KMS-11 (cell line): ENCODE measurements around the gene SH3BP4.
"Not testable (repeated sequence)": the region's sequence is repeated elsewhere in the genome, so short reads cannot be mapped to it uniquely, and the experiment has no call there.

Experiments
- H2AFZ ChIP-seq: fragments of 200-600 bp; sonication (generic); 2 replicates; pipeline ENCODE4 v1.6.1; 2016; ENCODE audit warnings: antibody characterized with exemption, mixed run types, low read depth
- H3K27ac ChIP-seq: fragments of 200-600 bp; sonication (generic); 2 replicates; pipeline ENCODE4 v1.6.1; 2016; ENCODE audit warnings: mild to moderate bottlenecking, mixed run types
- H3K27me3 ChIP-seq: fragments of 200-600 bp; sonication (generic); 2 replicates; pipeline ENCODE4 v1.6.1; 2017; ENCODE audit warnings: mild to moderate bottlenecking, low read depth, mixed run types, moderate library complexity; ENCODE audit not compliant: insufficient read depth
- H3K36me3 ChIP-seq: fragments of 200-600 bp; sonication (generic); 2 replicates; pipeline ENCODE4 v1.6.1; 2017; ENCODE audit warnings: mild to moderate bottlenecking, mixed run types; ENCODE audit not compliant: insufficient read depth
- H3K4me1 ChIP-seq: fragments of 200-600 bp; sonication (generic); 2 replicates; pipeline ENCODE4 v1.6.1; 2016; ENCODE audit warnings: mild to moderate bottlenecking, low read depth, mixed run types; ENCODE audit not compliant: poor library complexity, severe bottlenecking
- H3K4me2 ChIP-seq: fragments of 200-600 bp; sonication (generic); 2 replicates; pipeline ENCODE4 v1.7.0; 2016; ENCODE audit warnings: mild to moderate bottlenecking, mixed run types
- H3K4me3 ChIP-seq: fragments of 200-600 bp; sonication (generic); IDR thresholded peaks from 2 replicates; pipeline ENCODE4 v1.6.1; 2017; ENCODE audit warnings: low read depth, low read length, mixed read lengths; ENCODE audit not compliant: insufficient read depth
- H3K79me2 ChIP-seq: fragments of 200-600 bp; sonication (generic); 2 replicates; pipeline ENCODE4 v1.6.1; 2016; ENCODE audit warnings: low read depth, mixed run types; ENCODE audit not compliant: insufficient read depth
- H3K9ac ChIP-seq: fragments of 200-600 bp; sonication (generic); 2 replicates; pipeline ENCODE4 v1.6.1; 2016; ENCODE audit warnings: mild to moderate bottlenecking, mixed run types
- H4K20me1 ChIP-seq: fragments of 200-600 bp; sonication (generic); 2 replicates; pipeline ENCODE4 v1.6.1; 2016; ENCODE audit warnings: mild to moderate bottlenecking, mixed run types; ENCODE audit not compliant: insufficient read depth
- TF ChIP-seq, protein P1 (sequence below): fragments of 200-600 bp; sonication (generic); conservative IDR thresholded peaks from 2 replicates; pipeline ENCODE4 v1.6.1; 2017; ENCODE audit warnings: low read depth, mild to moderate bottlenecking, antibody characterized with exemption, low read length, moderate library complexity, mixed read lengths

Gene SH3BP4

GRCh38 chr2:235054919-235055318 lies 103.1 kb downstream of the SH3BP4 start:
- no peaks in the 10 kb centered on the region for H3K4me1 ChIP-seq
- H3K79me2 ChIP-seq, result no peaks in the 10 kb centered on the region
- no peak overlapping the region for H3K4me3 ChIP-seq
- no peak overlapping the region for H2AFZ ChIP-seq
- no peaks in the 10 kb centered on the region for H3K36me3 ChIP-seq
- H3K4me2 ChIP-seq, result no peak overlapping the region
- TF ChIP-seq, protein P1, sequence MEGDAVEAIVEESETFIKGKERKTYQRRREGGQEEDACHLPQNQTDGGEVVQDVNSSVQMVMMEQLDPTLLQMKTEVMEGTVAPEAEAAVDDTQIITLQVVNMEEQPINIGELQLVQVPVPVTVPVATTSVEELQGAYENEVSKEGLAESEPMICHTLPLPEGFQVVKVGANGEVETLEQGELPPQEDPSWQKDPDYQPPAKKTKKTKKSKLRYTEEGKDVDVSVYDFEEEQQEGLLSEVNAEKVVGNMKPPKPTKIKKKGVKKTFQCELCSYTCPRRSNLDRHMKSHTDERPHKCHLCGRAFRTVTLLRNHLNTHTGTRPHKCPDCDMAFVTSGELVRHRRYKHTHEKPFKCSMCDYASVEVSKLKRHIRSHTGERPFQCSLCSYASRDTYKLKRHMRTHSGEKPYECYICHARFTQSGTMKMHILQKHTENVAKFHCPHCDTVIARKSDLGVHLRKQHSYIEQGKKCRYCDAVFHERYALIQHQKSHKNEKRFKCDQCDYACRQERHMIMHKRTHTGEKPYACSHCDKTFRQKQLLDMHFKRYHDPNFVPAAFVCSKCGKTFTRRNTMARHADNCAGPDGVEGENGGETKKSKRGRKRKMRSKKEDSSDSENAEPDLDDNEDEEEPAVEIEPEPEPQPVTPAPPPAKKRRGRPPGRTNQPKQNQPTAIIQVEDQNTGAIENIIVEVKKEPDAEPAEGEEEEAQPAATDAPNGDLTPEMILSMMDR, result no peak
- no peaks in the 10 kb centered on the region for H3K27me3 ChIP-seq
- no peak overlapping the region for H3K9ac ChIP-seq
- no peak overlapping the region for H3K27ac ChIP-seq
- no peaks in the 10 kb centered on the region for H4K20me1 ChIP-seq

DNA sequence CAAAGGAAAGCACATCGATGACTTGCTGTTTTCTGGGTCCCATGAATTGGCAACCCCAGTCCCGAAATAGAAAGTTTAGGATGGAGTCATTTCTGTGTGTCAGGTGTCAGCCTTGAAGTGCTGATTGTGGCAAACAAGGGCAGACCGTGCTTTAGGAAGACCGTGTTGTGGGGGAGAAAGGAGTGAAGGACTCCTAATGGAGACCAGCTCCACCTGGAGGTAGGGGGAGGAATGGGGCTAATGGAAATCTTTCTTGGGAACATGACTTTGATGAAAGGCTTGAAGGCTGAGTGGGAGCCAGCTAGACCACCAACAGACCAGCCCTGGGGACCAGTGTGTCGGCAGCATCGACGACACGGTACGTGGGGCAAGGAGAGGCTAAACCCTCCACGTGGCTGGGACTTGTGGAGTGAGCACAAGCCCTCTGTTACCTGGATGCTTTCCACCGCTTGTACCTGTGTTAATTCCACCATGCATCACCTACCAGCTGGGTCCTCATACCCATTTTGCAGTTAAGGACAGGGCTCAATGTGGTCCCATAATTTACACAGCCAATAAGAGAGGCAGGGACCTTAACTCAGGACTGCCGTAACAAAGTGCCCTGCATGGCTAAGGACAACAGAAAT lies 104.2 kb downstream of the SH3BP4 start:
- Histone ChIP-seq H3K27ac (no peak overlapping the region), H3K4me3 (no peak overlapping the region), H3K9ac (no peak overlapping the region), H4K20me1 (no peaks in the 10 kb centered on the region), H3K4me2 (no peak overlapping the region), H2AFZ (no peak overlapping the region), H3K27me3 (no peaks in the 10 kb centered on the region), H3K4me1 (no peaks in the 10 kb centered on the region), H3K79me2 (no peaks in the 10 kb centered on the region), H3K36me3 (no peaks in the 10 kb centered on the region)
- TF ChIP-seq, protein P1, result 0 out of 2 replicates have a peak, but pooled peaks have one; percentile 29

DNA sequence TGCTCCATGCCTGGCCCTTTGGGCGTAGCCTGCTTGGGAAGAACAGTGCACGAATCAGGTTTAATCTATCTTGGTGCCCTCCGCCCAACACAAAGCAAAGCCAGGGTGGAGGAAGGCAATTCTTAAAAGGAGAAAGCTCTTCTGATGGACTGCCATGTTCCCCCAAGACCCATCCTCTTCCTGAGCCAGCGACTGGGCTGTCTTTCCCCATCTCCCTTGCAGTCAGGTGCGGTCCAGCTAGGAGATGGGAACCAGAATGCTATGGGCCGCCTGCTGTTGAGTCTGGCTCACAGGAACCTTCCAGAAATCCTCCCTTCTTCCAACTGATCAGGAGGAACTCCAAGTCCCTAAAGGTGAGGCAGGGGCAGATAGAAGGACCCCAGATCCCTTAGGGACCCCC lies 105.0 kb downstream of the SH3BP4 start:
- Histone ChIP-seq H3K36me3 (no peaks in the 10 kb centered on the region), H3K27me3 (no peaks in the 10 kb centered on the region)

GRCh38 chr2:235057616-235058015 lies 105.8 kb downstream of the SH3BP4 start:
- H3K4me1 ChIP-seq, H3K36me3 ChIP-seq, H3K27me3 ChIP-seq, H2AFZ ChIP-seq, H3K27ac ChIP-seq, H3K4me3 ChIP-seq, H3K4me2 ChIP-seq, H3K9ac ChIP-seq, H4K20me1 ChIP-seq, H3K79me2 ChIP-seq: not testable (repeated sequence)

More for the DNA sequence above, 105.0 kb downstream of the SH3BP4 start:
- Histone ChIP-seq H3K4me3 (no peak overlapping the region), H3K9ac (no peak overlapping the region), H3K27ac (no peak overlapping the region), H3K4me1 (no peaks in the 10 kb centered on the region), H3K4me2 (no peak overlapping the region), H2AFZ (no peak overlapping the region), H3K79me2 (no peaks in the 10 kb centered on the region), H4K20me1 (no peaks in the 10 kb centered on the region)
- TF ChIP-seq, protein P1, result no peak

DNA sequence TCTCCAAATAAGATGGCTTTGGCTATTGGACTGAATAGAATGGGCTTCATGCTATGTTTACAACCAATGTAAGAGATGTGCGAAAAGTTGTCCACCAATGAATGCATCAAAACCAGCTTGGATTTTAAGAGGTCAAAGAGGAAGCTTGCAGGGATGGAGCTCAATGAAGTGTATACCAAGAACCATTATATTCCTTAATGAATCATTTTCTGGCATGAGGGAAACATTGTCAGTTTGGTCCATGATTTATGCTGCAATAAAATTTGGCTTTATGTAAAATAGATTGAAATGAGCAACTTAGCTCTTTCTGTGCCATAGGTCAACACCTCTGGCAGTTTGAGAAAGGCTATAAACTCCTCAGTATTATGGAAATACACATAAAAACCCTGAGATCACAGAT lies 107.3 kb downstream of the SH3BP4 start:
- TF ChIP-seq, protein P1, result no peak
- Histone ChIP-seq H2AFZ (no peak overlapping the region), H3K79me2 (no peaks in the 10 kb centered on the region), H3K36me3 (no peaks in the 10 kb centered on the region), H3K4me2 (no peak overlapping the region), H4K20me1 (no peaks in the 10 kb centered on the region), H3K9ac (no peak overlapping the region), H3K4me3 (no peak overlapping the region), H3K27ac (no peak overlapping the region), H3K27me3 (no peaks in the 10 kb centered on the region), H3K4me1 (no peaks in the 10 kb centered on the region)
